NCI-H1105 treated with DMSO at 0.1 percent for 48 hours (cell line): Measurements from ENCODE around the gene NSRP1.
"Not testable (repeated sequence)": the region's sequence is repeated elsewhere in the genome, so short reads cannot be mapped to it uniquely, and the experiment has no call there.

ENCODE experiments used
- DNase-seq: peaks from one replicate; lab custom pipeline; 2025; lab: John Stamatoyannopoulos, UW

The NSRP1 gene

DNA sequence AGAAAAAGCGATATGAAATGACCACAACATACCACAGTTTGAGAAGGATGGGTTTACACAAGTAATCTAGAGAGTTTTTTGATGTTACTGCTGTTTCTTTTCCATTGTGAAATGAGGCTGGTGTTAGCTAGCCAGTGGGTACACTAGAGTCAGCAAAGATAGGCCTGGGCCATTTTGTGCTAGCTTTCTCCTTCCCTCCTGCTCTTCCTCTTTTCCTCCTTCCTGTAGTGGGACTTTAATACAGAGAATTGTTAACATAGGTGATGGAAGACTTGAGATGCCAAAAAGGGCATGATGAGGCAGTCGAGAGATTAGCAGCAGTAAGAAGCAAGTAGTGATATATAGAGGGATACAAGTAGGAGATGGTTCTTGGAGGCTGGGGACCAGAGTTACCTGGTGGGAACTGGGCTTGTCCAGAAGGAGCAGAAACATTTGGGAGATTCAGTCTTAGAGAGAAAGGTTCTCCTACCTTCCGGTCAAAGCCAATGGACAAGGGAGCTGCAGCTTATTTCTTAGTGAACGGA, 7.7 kb downstream of the NSRP1 start:
- DNase-seq: no peak

DNA sequence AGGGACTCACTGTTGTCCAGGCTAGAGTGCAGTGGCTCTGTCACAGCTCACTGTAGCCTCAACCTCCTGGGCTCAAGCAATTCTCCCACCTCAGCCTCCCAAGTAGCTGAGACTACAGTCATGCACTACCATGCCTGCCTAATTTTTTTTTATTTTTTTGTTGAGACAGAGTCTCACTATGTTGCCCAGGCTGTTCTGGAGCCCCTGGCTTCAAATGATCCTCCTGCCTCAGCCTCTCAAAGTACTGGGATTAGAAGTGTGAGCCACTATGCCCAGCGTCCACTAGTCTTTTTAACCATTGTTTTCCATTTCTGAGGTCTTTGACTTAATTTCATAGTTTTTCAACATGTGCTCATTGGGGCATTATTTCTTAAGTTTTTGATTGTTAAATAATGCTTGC, 13.5 kb downstream of the NSRP1 start:
- no peak for DNase-seq

DNA sequence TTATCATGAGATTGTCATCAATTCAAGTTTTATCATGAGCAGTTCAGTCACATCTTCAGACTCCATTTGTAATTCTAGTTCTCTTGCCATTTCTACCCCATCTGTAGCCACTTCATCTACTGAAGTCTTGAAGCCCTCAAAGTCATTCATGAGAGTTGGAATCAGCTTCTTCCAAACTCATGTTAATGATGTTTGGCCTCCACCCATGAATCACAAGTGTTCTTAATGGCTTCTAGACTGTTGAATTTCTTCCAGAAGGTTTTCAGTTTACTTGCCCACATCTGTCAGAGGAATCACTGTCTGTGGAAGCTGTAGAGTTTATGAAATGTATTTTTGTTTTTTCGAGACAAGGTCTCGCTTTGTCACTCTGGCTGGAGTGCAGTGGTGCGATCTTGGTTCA, 16.0 kb downstream of the NSRP1 start:
- DNase-seq: no peak

DNA sequence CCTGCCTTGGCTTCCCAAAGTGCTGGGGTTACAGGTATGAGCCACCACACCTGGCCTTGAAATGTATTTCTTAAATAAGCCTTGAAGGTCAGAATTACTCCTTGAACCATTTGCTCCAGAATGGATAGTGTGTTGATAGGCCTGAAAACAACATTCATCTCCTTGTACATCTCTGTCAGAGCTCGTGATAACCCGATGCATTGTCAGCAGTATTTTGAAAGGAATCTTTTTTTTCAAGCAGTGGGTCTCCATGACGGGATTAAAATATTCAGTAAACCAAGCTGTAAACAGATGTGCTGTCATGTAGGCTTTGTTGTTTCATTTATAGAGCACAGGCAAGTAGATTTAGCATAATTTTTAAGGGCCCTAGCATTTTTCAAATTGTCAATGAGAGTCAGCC, 16.6 kb downstream of the NSRP1 start:
- no peak for DNase-seq

- DNase-seq: no peak
Observed at GRCh38 chr17:30134551-30134950, 17.9 kb downstream of the NSRP1 start.

- no peak for DNase-seq
Observed at GRCh38 chr17:30137158-30137557, 20.5 kb downstream of the NSRP1 start.

- DNase-seq: not testable (repeated sequence)
Observed at GRCh38 chr17:30147860-30148259, 31.2 kb downstream of the NSRP1 start.

DNA sequence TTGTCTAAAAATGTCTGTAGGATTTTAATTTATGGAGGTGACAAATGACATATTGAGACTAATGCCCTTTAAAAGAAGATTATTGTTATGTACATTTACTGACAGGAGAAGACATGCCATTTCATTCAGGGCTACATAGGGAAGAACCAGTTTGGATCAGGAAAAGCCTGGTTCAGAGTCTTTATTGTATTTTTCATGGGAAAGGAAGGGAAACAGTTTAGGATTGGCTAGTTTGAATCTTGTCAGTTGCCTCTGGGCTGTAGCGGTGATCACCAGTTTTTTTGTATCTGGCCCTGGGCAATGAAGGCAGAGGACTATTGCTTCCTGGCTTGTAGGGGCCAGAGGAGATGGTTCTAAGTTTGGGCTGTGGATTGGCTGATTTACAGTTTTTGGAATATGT, 31.8 kb downstream of the NSRP1 start:
- DNase-seq: no peak

- DNase-seq: no peak
Observed at GRCh38 chr17:30151471-30151870, 34.9 kb downstream of the NSRP1 start.

- no peak for DNase-seq
Observed at GRCh38 chr17:30153463-30153862, 36.8 kb downstream of the NSRP1 start.

DNA sequence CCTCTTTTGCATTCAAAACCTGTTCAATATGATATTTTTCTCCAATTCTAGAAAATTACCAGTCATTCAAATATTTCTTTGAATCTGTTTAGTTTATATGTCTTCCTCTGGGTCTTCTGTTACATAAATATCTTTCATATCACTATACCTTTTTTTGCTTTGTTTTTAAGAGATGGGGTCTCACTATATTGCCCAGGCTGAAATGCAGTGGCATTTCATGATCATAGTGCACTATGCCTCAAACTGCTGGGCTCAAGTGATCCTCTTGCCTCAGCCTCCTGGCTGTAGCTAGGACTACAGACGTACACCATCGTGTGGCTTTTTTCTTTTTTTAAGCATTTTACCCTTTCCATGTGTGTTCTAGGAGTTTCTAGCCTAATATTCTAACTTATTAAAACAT, 38.8 kb downstream of the NSRP1 start:
- DNase-seq: no peak

DNA sequence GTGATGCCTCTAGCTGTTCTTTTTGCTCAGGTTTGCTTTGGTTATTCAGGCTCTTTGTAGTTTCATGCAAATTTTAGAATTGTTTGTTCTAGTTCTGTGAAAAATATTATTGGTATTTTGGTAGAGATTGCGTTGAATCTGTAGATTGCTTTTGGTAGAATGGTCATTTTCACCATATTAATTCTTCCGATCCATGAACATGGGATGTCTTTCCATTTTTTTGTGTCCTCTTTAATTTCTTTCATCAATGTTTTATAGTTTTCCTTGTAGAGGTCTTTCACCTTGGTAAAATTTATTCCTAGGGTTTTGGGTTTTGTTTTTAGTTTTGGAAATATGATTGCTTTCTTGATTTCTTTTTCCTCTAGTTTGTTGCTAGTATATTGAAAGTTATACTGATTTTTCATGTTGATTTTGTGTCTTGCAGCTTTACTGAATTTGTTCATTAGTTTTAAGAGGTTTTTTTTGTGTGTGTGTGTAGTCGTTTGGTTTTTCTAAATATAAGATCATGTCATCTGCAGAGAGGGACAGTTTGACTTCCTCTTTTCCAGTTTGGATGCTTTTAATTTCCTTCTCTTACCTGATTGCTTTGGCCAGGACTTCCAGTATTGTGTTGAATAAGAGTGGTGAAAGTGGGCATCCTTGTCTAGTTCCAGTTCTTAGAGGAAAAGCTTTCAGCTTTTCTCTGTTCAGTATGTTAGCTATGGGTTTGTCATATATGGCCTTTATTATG, 42.4 kb downstream of the NSRP1 start:
- no peak for DNase-seq

GRCh38 chr17:30160419-30161172, 44.0 kb downstream of the NSRP1 start:
- no peak for DNase-seq

DNA sequence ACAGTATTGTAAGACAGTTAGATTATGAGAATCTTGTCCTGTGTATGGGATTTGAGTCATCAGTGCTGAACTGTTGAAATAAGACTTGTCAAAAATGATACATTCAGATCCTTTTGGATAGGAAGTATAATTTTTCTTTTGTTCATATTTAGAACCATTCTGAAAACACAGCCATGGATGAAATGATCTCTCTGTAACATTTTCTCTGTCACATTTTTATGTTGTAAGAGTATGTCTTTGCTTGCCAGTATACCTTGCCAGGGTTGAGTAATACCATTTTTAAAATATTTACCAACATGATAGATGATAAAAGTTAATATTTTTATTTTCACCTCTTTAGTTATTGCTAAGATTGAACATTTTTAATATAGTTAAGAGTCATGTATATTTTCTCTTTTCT, 45.0 kb downstream of the NSRP1 start:
- DNase-seq: no peak

- DNase-seq: no peak
Observed at GRCh38 chr17:30164531-30164930, 47.9 kb downstream of the NSRP1 start.

- no peak for DNase-seq
Observed at GRCh38 chr17:30165147-30165546, 48.5 kb downstream of the NSRP1 start.

DNA sequence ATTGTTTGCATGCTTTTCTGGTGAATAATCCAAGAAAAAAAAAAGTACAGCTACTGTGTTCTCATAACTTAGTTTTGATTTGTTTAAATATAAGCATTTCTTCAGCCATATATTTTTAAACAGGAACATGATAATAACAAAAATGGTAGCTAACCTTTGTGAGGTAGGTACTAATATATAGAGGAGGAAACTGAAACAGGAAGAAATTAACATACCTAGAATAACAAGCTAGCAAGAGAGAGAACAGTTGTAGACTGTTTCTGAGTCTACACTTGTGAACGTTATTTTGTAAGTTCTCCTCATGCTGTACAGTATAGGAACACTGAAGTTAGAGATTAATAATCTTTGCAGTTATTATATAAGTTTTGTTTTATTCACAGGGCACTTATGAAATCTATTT, 49.3 kb downstream of the NSRP1 start:
- no peak for DNase-seq

DNA sequence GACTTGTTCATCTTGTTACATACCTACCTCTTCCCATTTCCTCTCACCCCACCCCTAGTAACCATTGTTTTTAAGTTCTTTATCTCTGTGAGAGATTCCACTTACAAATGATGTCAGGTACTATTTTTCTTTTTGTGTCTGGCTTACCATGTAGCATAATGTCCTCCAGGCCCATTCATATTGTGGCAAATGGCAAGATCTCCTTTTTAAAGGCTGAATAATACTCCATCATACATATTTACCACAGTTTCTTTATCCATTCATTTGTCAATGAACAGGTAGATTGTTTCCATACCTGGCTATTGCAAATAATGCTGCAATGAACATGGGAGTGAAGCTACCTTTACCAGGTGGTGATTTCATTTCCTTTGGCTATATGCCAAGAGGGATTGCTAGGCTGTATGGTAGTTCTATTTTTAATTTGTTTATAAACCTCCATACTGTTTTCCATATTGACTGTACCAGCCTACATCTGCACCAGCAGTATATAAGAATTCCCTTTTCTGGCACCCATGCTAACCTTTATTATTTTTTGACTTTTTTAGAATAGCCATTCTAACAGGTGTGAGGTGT, 53.9 kb downstream of the NSRP1 start:
- DNase-seq: peak; percentile 13

GRCh38 chr17:30172560-30172959, 55.9 kb downstream of the NSRP1 start:
- DNase-seq: no peak

DNA sequence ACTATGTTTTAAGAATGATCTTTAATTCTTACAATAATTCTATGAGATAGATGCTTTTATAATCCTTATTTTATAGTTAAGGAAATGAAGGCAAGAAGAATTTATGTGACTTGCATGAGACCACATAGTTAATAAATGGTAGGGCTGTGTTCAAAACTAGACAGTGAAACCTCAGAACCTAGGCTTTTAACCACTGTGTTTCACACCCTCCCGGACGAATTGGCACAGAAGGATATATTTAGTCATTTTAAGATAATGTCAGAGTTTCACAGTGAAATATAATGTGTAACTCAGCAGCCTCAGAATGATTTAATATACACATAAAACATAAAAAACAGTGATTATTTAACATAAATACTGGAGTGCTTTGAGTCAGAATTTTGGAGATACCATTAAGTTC, 57.0 kb downstream of the NSRP1 start:
- no peak for DNase-seq

DNA sequence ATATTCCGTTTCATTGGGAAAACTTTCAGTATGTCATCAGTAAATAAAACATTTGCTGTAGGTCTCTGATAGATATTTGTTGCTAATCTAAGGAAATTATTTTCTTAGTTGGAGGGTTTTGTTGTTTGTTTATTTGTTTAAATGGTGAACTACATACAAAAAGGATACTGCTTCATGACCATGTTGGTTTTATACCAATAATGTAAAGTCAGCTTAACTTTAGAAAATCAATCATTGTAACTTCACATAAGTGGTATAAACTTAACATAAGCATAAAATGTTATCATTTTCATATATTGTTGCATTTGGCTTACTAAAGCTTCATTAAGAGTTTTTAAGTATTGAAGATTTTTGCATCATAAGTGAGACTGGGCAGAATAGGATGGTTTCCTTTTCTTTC, 57.9 kb downstream of the NSRP1 start:
- no peak for DNase-seq

- DNase-seq: no peak
Observed at GRCh38 chr17:30176855-30177254, 60.2 kb downstream of the NSRP1 start.

DNA sequence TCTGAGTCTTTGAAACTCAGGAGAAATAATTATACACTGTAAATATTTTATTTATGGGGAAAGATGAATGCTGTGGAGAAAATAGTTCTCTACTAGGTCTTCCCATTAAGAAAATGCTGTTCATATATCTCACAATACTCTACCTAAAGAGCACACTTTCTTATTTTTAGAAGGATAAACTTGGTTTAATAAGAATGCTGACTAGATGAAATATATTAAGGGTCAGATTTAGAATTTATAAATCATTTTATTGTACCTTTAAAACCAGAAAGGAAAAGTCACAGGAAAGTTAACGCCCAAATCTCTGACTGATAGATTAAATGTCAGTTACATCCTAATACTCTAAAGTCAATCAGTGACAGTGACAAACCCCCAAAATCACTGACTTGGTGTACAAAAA, 70.1 kb downstream of the NSRP1 start:
- no peak for DNase-seq
